Gastrocnemius medialis (tissue), 4 donors: ENCODE results near the gene ADRA1B. TPM values are rescaled to one million over a fixed set of nuclear protein-coding genes. Genes with fewer than 3 reads are reported as not detected.

Experiments used
- ATAC-seq, 2 donors: fragments of 150-250 bp; one replicate each; pipeline ENCODE4 v1.9.1; 2016
- DNase-seq, 2 donors: peaks; one replicate each; pipeline ENCODE4 v3.0.0-alpha.2; 2019
- H3K27ac ChIP-seq, 4 donors: fragments of 200-600 bp; sonication (generic); 1 replicate in 1 of 4; 2 replicates in 3 of 4; pipeline ENCODE4 v1.5.1; 2016 to 2018; ENCODE audit warnings: mild to moderate bottlenecking in 2 of 4, moderate library complexity in 1 of 4
- H3K27me3 ChIP-seq, 3 donors: fragments of 200-600 bp; sonication (generic) in 2 of 3; 1 replicate in 1 of 3; 2 replicates in 2 of 3; pipeline versions ENCODE4 v1.5.1 to v1.6.0; 2016 to 2019; ENCODE audit warnings: mild to moderate bottlenecking in 1 of 3, moderate library complexity in 1 of 3
- H3K36me3 ChIP-seq, 2 donors: fragments of 200-600 bp; sonication (generic) in 1 of 2; one replicate each; pipeline ENCODE4 v1.5.1; 2017 to 2018
- H3K4me1 ChIP-seq, 2 donors: fragments of 200-600 bp; sonication (generic) in 1 of 2; one replicate each; pipeline ENCODE4 v1.5.1; 2016 to 2017; ENCODE audit warnings: mild to moderate bottlenecking in 2 of 2
- H3K4me3 ChIP-seq, 4 donors: fragments of 200-600 bp; sonication (generic) in 3 of 4; 1 replicate in 1 of 4; 2 replicates in 3 of 4; pipeline ENCODE4 v1.5.1; 2016 to 2019; ENCODE audit warnings: mild to moderate bottlenecking in 2 of 4
- H3K9me3 ChIP-seq, 3 donors: fragments of 200-600 bp; sonication (generic) in 2 of 3; 1 replicate in 1 of 3; 2 replicates in 2 of 3; pipeline ENCODE4 v1.5.1; 2016 to 2019
- POLR2A ChIP-seq, 2 donors: fragments of 450-650 bp; IDR thresholded peaks; one replicate each; pipeline ENCODE4 v1.6.1; 2017; ENCODE audit warnings: antibody characterized with exemption in 2 of 2, mild to moderate bottlenecking in 2 of 2, moderate library complexity in 2 of 2
- in situ Hi-C, 4 donors: fragments of 200-750 bp; cut with MboI; loops; one replicate each; pipeline versions ENCODE4 v1.15.0 to v1.8.0; 2017; ENCODE audit warnings: low sequenced_read_pairs in 4 of 4
- intact Hi-C: fragments of 100-400 bp; cut with DNase I; formaldehyde crosslinking; loops from one replicate; pipeline ENCODE4 v1.15.1; 2023; ENCODE audit warnings: low total_unique reads
- total RNA-seq, 4 donors: library from RNA; depleted of rRNA; stranded (reverse); fragments of >200 nt; gene quantifications; one replicate each; pipeline versions ENCODE4 v1.1.0 to v1.2.3, GENCODE V29; 2016
- TF ChIP-seq, protein P1 (sequence below), 5 experiments: fragments of 450-650 bp in 3 of 5; fragments of 200-600 bp in 2 of 5; sonication (generic) in 2 of 5; IDR thresholded peaks in 4 of 5; conservative IDR thresholded peaks in 1 of 5; 1 replicate in 4 of 5; 2 replicates in 1 of 5; pipeline ENCODE4 v1.5.1; 2016 to 2019; ENCODE audit warnings: antibody characterized with exemption in 5 of 5, mild to moderate bottlenecking in 3 of 5, moderate library complexity in 3 of 5

ADRA1B gene
- total RNA-seq, 4 donors from 2014 or later, result 0.61 to 1.9 (median 0.94) TPM

DNA sequence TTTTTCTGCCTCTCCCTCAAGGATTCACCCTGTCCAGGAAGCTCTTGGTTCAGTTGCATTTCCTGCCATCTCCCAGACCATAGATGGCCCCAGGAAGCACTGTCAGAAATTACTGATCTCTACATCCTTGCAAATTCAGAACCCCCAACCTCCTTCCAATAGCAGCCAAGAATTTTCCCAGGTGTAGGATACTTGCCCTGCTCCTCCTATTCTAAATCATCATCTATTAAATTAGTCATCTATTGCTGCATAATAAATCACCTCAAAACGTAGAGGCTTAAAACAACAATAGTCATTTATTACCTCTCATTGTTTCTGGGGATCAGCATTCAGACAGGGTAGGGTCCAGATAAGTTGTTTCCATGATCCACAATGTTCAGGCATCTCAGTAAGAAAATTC, 26.1 kb upstream of the ADRA1B start:
- ATAC-seq (no peak), DNase-seq (no peak)
- no peaks in the 10 kb centered on the region for H3K9me3 ChIP-seq
- H3K36me3 ChIP-seq, result no peaks in the 10 kb centered on the region
- TF ChIP-seq POLR2A (IDR thresholded peaks at IDR 0.05), result no peak
- TF ChIP-seq, protein P1, sequence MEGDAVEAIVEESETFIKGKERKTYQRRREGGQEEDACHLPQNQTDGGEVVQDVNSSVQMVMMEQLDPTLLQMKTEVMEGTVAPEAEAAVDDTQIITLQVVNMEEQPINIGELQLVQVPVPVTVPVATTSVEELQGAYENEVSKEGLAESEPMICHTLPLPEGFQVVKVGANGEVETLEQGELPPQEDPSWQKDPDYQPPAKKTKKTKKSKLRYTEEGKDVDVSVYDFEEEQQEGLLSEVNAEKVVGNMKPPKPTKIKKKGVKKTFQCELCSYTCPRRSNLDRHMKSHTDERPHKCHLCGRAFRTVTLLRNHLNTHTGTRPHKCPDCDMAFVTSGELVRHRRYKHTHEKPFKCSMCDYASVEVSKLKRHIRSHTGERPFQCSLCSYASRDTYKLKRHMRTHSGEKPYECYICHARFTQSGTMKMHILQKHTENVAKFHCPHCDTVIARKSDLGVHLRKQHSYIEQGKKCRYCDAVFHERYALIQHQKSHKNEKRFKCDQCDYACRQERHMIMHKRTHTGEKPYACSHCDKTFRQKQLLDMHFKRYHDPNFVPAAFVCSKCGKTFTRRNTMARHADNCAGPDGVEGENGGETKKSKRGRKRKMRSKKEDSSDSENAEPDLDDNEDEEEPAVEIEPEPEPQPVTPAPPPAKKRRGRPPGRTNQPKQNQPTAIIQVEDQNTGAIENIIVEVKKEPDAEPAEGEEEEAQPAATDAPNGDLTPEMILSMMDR (IDR thresholded peaks at IDR 0.05 in 4 of 5, conservative IDR thresholded peaks at IDR 0.05 in 1 of 5), result no peak
- no peak overlapping the region for H3K27ac ChIP-seq
- no peaks in the 10 kb centered on the region for H3K4me1 ChIP-seq
- in situ Hi-C loops, result no loop called here
- intact Hi-C loops, result no loop called here
- H3K27me3 ChIP-seq, result no peaks in the 10 kb centered on the region
- H3K4me3 ChIP-seq, result no peak overlapping the region

DNA sequence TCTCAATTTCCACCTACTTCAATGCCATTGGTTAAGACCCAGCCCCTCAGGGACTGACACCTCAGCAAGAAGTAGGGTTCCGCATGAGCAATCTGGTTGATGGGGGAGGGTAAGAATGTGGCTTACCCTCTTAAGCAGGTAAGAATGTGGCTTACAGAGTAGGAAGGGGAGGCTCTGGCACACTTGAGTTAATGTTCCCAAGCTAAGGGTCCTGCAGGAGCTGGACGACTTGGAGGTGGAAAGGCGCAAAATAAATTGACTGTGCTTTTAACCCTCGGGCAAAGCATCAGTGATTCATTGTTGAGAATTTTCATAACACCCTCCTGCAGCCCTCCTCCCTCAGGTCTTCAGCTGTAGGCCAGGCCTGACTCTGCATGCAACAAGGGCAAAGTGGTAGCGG, 24.9 kb upstream of the ADRA1B start:
- in situ Hi-C loops, result no loop called here
- TF ChIP-seq POLR2A (IDR thresholded peaks at IDR 0.05), result no peak
- TF ChIP-seq, protein P1 (IDR thresholded peaks at IDR 0.05 in 4 of 5, conservative IDR thresholded peaks at IDR 0.05 in 1 of 5), result no peak

DNA sequence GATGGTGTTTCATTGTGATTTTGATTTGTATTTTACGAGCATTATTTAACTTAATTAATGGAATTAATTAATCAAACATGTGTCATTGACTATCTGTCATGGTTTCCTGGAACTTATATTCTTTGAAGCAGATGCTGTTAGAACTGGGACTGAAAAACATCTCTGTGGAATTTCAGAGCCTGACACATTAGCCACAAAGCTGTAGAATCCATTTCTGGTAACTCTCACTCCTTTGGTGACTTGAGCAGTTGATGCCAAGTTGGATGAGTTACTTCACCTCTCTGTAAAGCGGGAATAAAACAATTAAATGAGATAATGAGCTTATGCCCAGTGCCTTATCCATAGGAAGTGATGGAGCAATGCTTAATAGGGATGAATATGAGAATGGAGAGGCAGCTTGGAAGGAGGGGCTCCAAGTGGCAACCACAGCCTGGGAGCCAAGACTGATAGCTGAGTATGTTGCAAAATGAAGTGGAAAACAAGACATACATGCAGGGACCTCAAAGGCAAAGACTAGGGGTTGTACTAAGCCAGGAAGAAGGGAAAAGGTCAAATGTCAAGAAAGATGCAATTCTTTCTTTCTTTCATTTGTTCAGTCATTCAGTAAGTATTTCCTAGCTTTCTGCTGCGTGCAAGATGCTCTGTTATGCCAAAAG, 23.1 kb upstream of the ADRA1B start:
- H3K36me3 ChIP-seq, result no peaks in the 10 kb centered on the region
- intact Hi-C loops (no loop called here), in situ Hi-C loops (no loop called here)
- no peak for DNase-seq
- H3K4me3 ChIP-seq, result no peak overlapping the region
- no peaks in the 10 kb centered on the region for H3K27me3 ChIP-seq
- no peaks in the 10 kb centered on the region for H3K4me1 ChIP-seq
- H3K27ac ChIP-seq, result no peak overlapping the region
- TF ChIP-seq POLR2A (IDR thresholded peaks at IDR 0.05), result no peak
- TF ChIP-seq, protein P1 (IDR thresholded peaks at IDR 0.05 in 4 of 5, conservative IDR thresholded peaks at IDR 0.05 in 1 of 5), result no peak
- no peaks in the 10 kb centered on the region for H3K9me3 ChIP-seq
- ATAC-seq, result no peak

More for the DNA sequence above, 24.9 kb upstream of the ADRA1B start:
- ATAC-seq (no peak), DNase-seq (no peak)
- no peaks in the 10 kb centered on the region for H3K36me3 ChIP-seq
- no peaks in the 10 kb centered on the region for H3K4me1 ChIP-seq
- intact Hi-C loops, result no loop called here
- no peak overlapping the region for H3K27ac ChIP-seq
- no peak overlapping the region for H3K4me3 ChIP-seq
- H3K27me3 ChIP-seq, result no peaks in the 10 kb centered on the region
- H3K9me3 ChIP-seq, result no peaks in the 10 kb centered on the region

DNA sequence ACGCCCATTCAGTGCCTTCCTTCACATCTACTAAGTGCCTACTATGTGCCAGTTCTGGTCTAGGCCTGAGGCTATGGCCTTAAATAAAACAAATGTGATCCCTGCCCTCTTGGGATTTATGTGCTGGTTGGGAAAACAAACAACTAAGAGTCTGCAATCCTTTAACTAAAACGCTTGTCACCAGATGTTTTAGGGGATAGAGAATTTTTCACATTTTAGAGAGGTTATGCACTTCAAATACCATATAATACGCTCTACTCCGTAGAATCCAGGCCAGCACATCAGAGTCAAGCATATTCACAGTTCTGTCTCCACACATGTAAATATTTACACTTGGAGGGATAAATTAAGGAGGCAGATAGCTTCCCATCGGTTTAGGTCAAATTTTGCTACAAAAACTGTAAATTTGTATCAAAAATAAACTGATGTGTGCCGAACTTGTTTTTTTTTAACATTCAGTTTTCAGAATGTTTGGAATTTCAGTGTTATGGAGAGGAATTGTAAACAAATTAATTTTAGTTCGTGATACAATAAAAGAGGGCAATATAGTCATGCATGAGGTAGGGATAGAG, 22.0 kb upstream of the ADRA1B start:
- intact Hi-C loops, result no loop called here
- Histone ChIP-seq H3K4me3 (no peak overlapping the region), H3K4me1 (no peaks in the 10 kb centered on the region), H3K27ac (no peak overlapping the region), H3K9me3 (no peaks in the 10 kb centered on the region), H3K27me3 (no peaks in the 10 kb centered on the region), H3K36me3 (no peaks in the 10 kb centered on the region)
- ATAC-seq (no peak), DNase-seq (no peak)
- in situ Hi-C loops, result no loop called here
- TF ChIP-seq, protein P1 (IDR thresholded peaks at IDR 0.05 in 4 of 5, conservative IDR thresholded peaks at IDR 0.05 in 1 of 5), result no peak
- TF ChIP-seq POLR2A (IDR thresholded peaks at IDR 0.05), result no peak
